Measurements from ENCODE around the gene TLR1.

DNA sequence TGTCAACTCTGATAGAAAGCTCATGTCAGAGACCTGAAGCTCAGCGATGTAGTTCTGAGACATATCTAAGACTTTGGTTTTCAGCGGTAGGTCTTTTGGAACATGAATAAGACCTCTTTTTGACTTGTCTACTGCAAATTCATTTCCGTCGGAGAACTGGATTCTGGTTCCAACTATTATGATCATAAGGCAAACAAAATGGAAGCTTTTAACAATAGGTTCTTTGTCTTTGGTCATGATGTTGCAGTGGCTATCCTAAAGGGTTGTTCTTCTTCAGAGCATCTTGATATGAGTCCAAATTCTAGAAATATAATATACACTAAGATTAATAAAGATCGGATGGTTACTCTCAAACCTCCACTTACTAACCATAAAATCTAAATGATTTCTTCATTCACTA is 24.6 kb upstream of the TLR1 start:
- TF ChIP-seq, protein P1, sequence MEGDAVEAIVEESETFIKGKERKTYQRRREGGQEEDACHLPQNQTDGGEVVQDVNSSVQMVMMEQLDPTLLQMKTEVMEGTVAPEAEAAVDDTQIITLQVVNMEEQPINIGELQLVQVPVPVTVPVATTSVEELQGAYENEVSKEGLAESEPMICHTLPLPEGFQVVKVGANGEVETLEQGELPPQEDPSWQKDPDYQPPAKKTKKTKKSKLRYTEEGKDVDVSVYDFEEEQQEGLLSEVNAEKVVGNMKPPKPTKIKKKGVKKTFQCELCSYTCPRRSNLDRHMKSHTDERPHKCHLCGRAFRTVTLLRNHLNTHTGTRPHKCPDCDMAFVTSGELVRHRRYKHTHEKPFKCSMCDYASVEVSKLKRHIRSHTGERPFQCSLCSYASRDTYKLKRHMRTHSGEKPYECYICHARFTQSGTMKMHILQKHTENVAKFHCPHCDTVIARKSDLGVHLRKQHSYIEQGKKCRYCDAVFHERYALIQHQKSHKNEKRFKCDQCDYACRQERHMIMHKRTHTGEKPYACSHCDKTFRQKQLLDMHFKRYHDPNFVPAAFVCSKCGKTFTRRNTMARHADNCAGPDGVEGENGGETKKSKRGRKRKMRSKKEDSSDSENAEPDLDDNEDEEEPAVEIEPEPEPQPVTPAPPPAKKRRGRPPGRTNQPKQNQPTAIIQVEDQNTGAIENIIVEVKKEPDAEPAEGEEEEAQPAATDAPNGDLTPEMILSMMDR (IDR thresholded peaks at IDR 0.05) = no peak
- TF ChIP-seq EP300 (IDR thresholded peaks at IDR 0.05; ENCODE audit: low read depth) (no peak), POLR2AphosphoS5 (IDR thresholded peaks at IDR 0.05) (no peak)

Data from transverse colon (tissue), 4 donors.